ENCODE data around the gene HPS4. TPM values are rescaled to one million over a fixed set of nuclear protein-coding genes. Genes with fewer than 3 reads are reported as not detected.

HPS4 gene
- total RNA-seq, 6 donors from 2014 or later: 22.5 to 93.2 (median 34.2) TPM

GRCh38 chr22:26508148-26508547 is 24.6 kb upstream of the HPS4 start:
- peaks cover 36 to 74% (median 65%) of the 10 kb centered on the region in 4 donors for H3K36me3 ChIP-seq
- DNase-seq: no peak
- TF ChIP-seq CTCF (IDR thresholded peaks at IDR 0.05): no peak
- no peak for TF ChIP-seq EP300 (IDR thresholded peaks at IDR 0.05)
- TF ChIP-seq POLR2AphosphoS5 (IDR thresholded peaks at IDR 0.05): no peak
- no peak for TF ChIP-seq POLR2A (IDR thresholded peaks at IDR 0.05)
- H3K27me3 ChIP-seq: no peaks in the 10 kb centered on the region
- peaks cover 20 to 34% (median 22%) of the 10 kb centered on the region in 4 donors for H3K4me1 ChIP-seq
- ATAC-seq (ENCODE audit: low FRiP score in 2 of 2): no peak
- H3K9me3 ChIP-seq: no peaks in the 10 kb centered on the region
- no peak overlapping the region for H3K4me3 ChIP-seq
- H3K27ac ChIP-seq: no peak overlapping the region

DNA sequence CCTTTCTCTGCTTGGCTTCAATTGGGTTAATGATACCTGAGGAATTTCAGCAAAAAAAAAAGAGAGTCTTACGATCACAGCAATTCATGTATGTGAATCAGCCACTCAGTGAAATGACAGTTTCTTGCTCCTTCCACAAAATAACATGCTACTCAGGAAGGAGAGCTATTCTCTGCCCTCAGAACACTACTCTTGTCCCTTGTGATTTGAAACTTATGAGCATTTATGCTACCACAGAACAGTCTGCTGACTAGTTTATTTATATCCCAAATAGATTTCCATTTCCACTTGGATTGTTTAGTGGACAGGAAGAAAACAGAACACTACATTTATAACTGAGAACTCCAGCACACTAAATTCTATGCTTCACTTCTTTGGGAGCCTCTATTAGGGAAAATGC is 20.2 kb upstream of the HPS4 start:
- Histone ChIP-seq H3K9me3 (no peaks in the 10 kb centered on the region), H3K4me3 (no peak overlapping the region), H3K36me3 (peaks cover 49 to 100% (median 94%) of the 10 kb centered on the region in 4 donors), H3K27me3 (no peaks in the 10 kb centered on the region), H3K27ac (peak overlapping the region in 2 of 4 donors; percentile 16 to 23), H3K4me1 (peaks cover 4 to 18% (median 9%) of the 10 kb centered on the region in 4 donors)
- DNase-seq (no peak), ATAC-seq (ENCODE audit: low FRiP score in 2 of 2) (no peak)
- WGBS, 2 donors: 78 to 89% methylated on average over 1 of the region's 1 CpG
- TF ChIP-seq EP300 (IDR thresholded peaks at IDR 0.05) (no peak), POLR2AphosphoS5 (IDR thresholded peaks at IDR 0.05) (no peak), CTCF (IDR thresholded peaks at IDR 0.05) (no peak), POLR2A (IDR thresholded peaks at IDR 0.05) (no peak)

DNA sequence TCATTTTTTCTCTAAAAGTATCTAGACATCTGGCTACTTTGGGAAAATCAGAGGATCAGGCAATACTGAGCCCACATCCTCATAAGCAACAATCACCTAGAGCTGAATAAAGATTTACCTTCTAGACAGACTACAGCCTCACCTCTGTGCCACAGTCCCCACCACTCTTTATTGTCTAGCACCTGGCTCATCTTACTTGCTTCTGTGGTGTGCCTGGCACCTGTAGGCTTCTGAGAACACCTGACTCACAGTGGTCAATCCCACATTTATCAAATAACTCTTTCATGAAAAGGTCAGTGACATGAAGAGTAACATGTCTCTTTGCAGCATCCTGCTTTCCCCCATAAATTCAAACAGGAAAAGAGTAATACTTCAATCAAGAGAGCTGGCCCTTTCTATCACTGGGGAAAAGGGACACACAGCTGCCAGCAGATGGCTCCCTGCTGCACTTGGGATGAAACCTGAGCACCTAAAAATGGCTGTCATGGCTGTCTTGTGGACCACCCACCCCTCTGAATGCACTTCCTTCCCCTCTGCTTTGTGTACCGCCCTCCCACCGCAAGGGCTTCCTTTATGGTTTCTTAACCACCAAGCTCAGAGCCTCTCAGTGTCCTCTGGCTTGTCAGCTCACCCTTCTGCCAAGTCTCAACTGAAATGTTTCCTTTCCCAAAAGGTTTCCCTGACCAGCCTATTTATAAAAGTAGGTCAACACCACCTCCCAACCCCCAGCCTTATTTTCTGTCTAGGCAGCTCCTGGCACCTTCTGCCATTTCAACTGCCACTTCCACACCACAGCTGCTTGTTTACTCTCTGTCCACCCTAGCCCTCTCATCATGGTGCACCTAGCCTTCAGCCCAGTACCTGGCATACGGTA is 19.3 kb upstream of the HPS4 start:
- DNase-seq (peak in 1 of 2 donors; percentile 50), ATAC-seq (ENCODE audit: low FRiP score in 2 of 2) (peak in 1 of 2 donors; percentile 22)
- Histone ChIP-seq H3K4me3 (no peak overlapping the region), H3K27me3 (no peaks in the 10 kb centered on the region), H3K27ac (peak overlapping the region in 3 of 4 donors; percentile 16 to 61 (median 23)), H3K9me3 (no peaks in the 10 kb centered on the region), H3K36me3 (peaks cover 53 to 100% (median 93%) of the 10 kb centered on the region in 4 donors), H3K4me1 (peaks cover 4 to 18% (median 9%) of the 10 kb centered on the region in 4 donors)
- TF ChIP-seq CTCF (IDR thresholded peaks at IDR 0.05): peak in 5 of 6 experiments; percentile 17 to 52 (median 33)
- TF ChIP-seq POLR2A (IDR thresholded peaks at IDR 0.05): no peak
- no peak for TF ChIP-seq EP300 (IDR thresholded peaks at IDR 0.05)
- peak in 1 of 2 donors; percentile 12 for TF ChIP-seq POLR2AphosphoS5 (IDR thresholded peaks at IDR 0.05)
- 21 to 33% methylated on average over 3 of the region's 3 CpGs for WGBS, 2 donors

GRCh38 chr22:26501996-26502395 is 18.4 kb upstream of the HPS4 start:
- Histone ChIP-seq H3K9me3 (no peaks in the 10 kb centered on the region), H3K36me3 (peaks cover 59 to 100% (median 91%) of the 10 kb centered on the region in 4 donors), H3K4me3 (no peak overlapping the region), H3K27ac (no peak overlapping the region), H3K4me1 (peaks cover 4 to 18% (median 9%) of the 10 kb centered on the region in 4 donors), H3K27me3 (no peaks in the 10 kb centered on the region)
- TF ChIP-seq POLR2A (IDR thresholded peaks at IDR 0.05): no peak
- no peak for TF ChIP-seq CTCF (IDR thresholded peaks at IDR 0.05)
- no peak for TF ChIP-seq EP300 (IDR thresholded peaks at IDR 0.05)
- no peak for TF ChIP-seq POLR2AphosphoS5 (IDR thresholded peaks at IDR 0.05)
- DNase-seq: no peak
- no peak for ATAC-seq (ENCODE audit: low FRiP score in 2 of 2)
- WGBS, 2 donors: 96 to 98% methylated on average over 2 of the region's 2 CpGs
